H1 (cell line): ENCODE measurements around the gene PROSER3. TPM values are rescaled to one million over a fixed set of nuclear protein-coding genes. Genes with fewer than 3 reads are reported as not detected.

Experiments used
- CTCF ChIA-PET: fragments of 300-600 bp; sonication (Branson Sonifier 250); formaldehyde crosslinking; loops from one replicate; lab custom pipeline; 2021; ENCODE audit not compliant: partially characterized antibody; lab: Charles Lee
- POLR2A ChIA-PET: fragments of 300-600 bp; sonication (Branson Sonifier 250); formaldehyde crosslinking; loops from one replicate; lab custom pipeline; 2021; ENCODE audit warnings: inconsistent platforms; ENCODE audit not compliant: partially characterized antibody; lab: Charles Lee
- DNase-seq, 2 experiments: peaks; one replicate each; pipeline versions ENCODE4 v3.0.0 to v3.0.0-alpha.2; 2010 to 2022; ENCODE audit warnings: low spot score in 2 of 2, low read depth in 1 of 2, mixed read lengths in 1 of 2
- FAIRE-seq: peaks from 2 replicates; lab custom pipeline; 2011; peaks lifted over from hg19 to GRCh38; lab: Jason Lieb, UNC
- H2AFZ ChIP-seq: 2 replicates; pipeline ENCODE4 v1.8.1; 2012; ENCODE audit warnings: low read length, inconsistent platforms
- H2AK5ac ChIP-seq: 2 replicates; pipeline ENCODE4 v1.6.1; 2013; ENCODE audit warnings: low read depth, low read length
- H2BK120ac ChIP-seq: replicated peaks from 2 replicates; pipeline ENCODE3; 2013; ENCODE audit warnings: low read depth, low read length, inconsistent platforms
- H2BK12ac ChIP-seq: 2 replicates; pipeline ENCODE4 v1.6.1; 2013; ENCODE audit warnings: low read depth, low read length
- H2BK15ac ChIP-seq: 2 replicates; pipeline ENCODE4 v1.6.1; 2013; ENCODE audit warnings: low read length
- H2BK20ac ChIP-seq: 2 replicates; pipeline ENCODE4 v1.6.1; 2013; ENCODE audit warnings: low read length
- H2BK5ac ChIP-seq: 2 replicates; pipeline ENCODE4 v1.6.1; 2013; ENCODE audit warnings: low read depth, low read length
- H3K14ac ChIP-seq: 2 replicates; pipeline ENCODE4 v1.6.1; 2013; ENCODE audit warnings: inconsistent platforms; ENCODE audit not compliant: insufficient read length
- H3K18ac ChIP-seq: 2 replicates; pipeline ENCODE4 v1.6.1; 2013; ENCODE audit warnings: low read length; ENCODE audit errors: extremely low read depth
- H3K23ac ChIP-seq: 2 replicates; pipeline ENCODE4 v1.6.1; 2013; ENCODE audit warnings: inconsistent platforms; ENCODE audit not compliant: insufficient read length
- H3K23me2 ChIP-seq: 2 replicates; pipeline ENCODE4 v1.6.1; 2013; ENCODE audit warnings: low read depth, low read length
- H3K27ac ChIP-seq: 2 replicates; pipeline ENCODE4 v1.6.1; 2011; ENCODE audit warnings: low read depth, low read length, inconsistent platforms
- H3K27me3 ChIP-seq, 4 experiments: replicated peaks in 1 of 4; 1 replicate in 1 of 4; 2 replicates in 3 of 4; pipeline versions ENCODE4 v1.6.1 to v1.8.1; 2011 to 2013; ENCODE audit warnings: low read length in 3 of 4, mild to moderate bottlenecking in 3 of 4, inconsistent platforms in 2 of 4, mixed read lengths in 2 of 4, moderate library complexity in 1 of 4; ENCODE audit not compliant: control insufficient read depth in 3 of 4, insufficient read depth in 3 of 4; ENCODE audit errors: extremely low read depth in 1 of 4
- H3K36me3 ChIP-seq, 4 experiments: 2 replicates each; pipeline versions ENCODE4 v1.6.1 to v1.8.1; 2011 to 2013; ENCODE audit warnings: mild to moderate bottlenecking in 4 of 4, low read length in 3 of 4, moderate library complexity in 2 of 4, control low read depth in 1 of 4, inconsistent platforms in 1 of 4; ENCODE audit not compliant: insufficient read depth in 4 of 4, control insufficient read depth in 2 of 4
- H3K4ac ChIP-seq: replicated peaks from 2 replicates; pipeline ENCODE3; 2013; ENCODE audit warnings: low read length, low read depth, mixed read lengths, inconsistent platforms; ENCODE audit not compliant: insufficient read length
- H3K4me1 ChIP-seq, 4 experiments: replicated peaks in 1 of 4; 1 replicate in 1 of 4; 2 replicates in 3 of 4; pipeline versions ENCODE4 v1.6.1 to v1.8.1; 2011 to 2013; ENCODE audit warnings: low read length in 3 of 4, inconsistent platforms in 2 of 4, mixed read lengths in 1 of 4; ENCODE audit not compliant: insufficient read depth in 4 of 4, control insufficient read depth in 3 of 4
- H3K4me2 ChIP-seq, 2 experiments: 2 replicates each; pipeline versions ENCODE4 v1.6.1 to v1.8.1; 2011 to 2013; ENCODE audit warnings: low read depth in 2 of 2, low read length in 2 of 2, control low read depth in 1 of 2, inconsistent platforms in 1 of 2, mild to moderate bottlenecking in 1 of 2; ENCODE audit not compliant: insufficient read depth in 1 of 2
- H3K4me3 ChIP-seq, 4 experiments: fragments of 200-600, 300-600 bp in 1 of 4; sonication (generic), shearing (Covaris generic), sonication (Bioruptor Twin) in 1 of 4; 2 replicates each; pipeline versions ENCODE4 v1.5.1 to v1.8.1; 2011 to 2016; ENCODE audit warnings: low read length in 4 of 4, low read depth in 3 of 4, control low read depth in 2 of 4, inconsistent platforms in 2 of 4, mild to moderate bottlenecking in 2 of 4, mixed read lengths in 1 of 4, moderate library complexity in 1 of 4; ENCODE audit not compliant: insufficient read depth in 2 of 4; ENCODE audit errors: extremely low read depth in 1 of 4
- H3K56ac ChIP-seq: replicated peaks from 2 replicates; pipeline ENCODE3; 2013; ENCODE audit warnings: low read depth, mild to moderate bottlenecking, mixed read lengths, low read length, inconsistent platforms; ENCODE audit not compliant: insufficient read length
- H3K79me1 ChIP-seq: 2 replicates; pipeline ENCODE4 v1.6.1; 2013; ENCODE audit warnings: low read depth, low read length, control low read depth
- H3K79me2 ChIP-seq, 2 experiments: 2 replicates each; pipeline versions ENCODE4 v1.6.1 to v1.8.1; 2012 to 2013; ENCODE audit warnings: low read length in 2 of 2, mild to moderate bottlenecking in 2 of 2, inconsistent platforms in 1 of 2; ENCODE audit not compliant: insufficient read depth in 2 of 2, control insufficient read depth in 1 of 2
- H3K9ac ChIP-seq, 4 experiments: replicated peaks in 1 of 4; 1 replicate in 1 of 4; 2 replicates in 3 of 4; pipeline versions ENCODE4 v1.6.1 to v1.8.1; 2011 to 2013; ENCODE audit warnings: low read depth in 3 of 4, low read length in 3 of 4, control low read depth in 2 of 4, mild to moderate bottlenecking in 2 of 4, moderate library complexity in 2 of 4, inconsistent platforms in 1 of 4; ENCODE audit errors: extremely low read depth in 1 of 4
- H3K9me3 ChIP-seq, 2 experiments: 2 replicates each; pipeline versions ENCODE4 v1.6.1 to v1.8.1; 2012 to 2013; ENCODE audit warnings: mild to moderate bottlenecking in 2 of 2, moderate library complexity in 2 of 2, control low read depth in 1 of 2, inconsistent platforms in 1 of 2, low read depth in 1 of 2, low read length in 1 of 2, mixed read lengths in 1 of 2; ENCODE audit not compliant: insufficient read depth in 2 of 2
- H4K20me1 ChIP-seq, 2 experiments: replicated peaks in 1 of 2; 2 replicates each; pipeline versions ENCODE3 to v1.8.1; 2011 to 2013; ENCODE audit warnings: inconsistent platforms in 2 of 2, low read length in 2 of 2, mild to moderate bottlenecking in 1 of 2; ENCODE audit not compliant: insufficient read depth in 2 of 2, control insufficient read depth in 1 of 2
- H4K5ac ChIP-seq: 2 replicates; pipeline ENCODE4 v1.6.1; 2013; ENCODE audit warnings: low read length, low read depth, mixed read lengths, inconsistent platforms; ENCODE audit not compliant: insufficient read length
- H4K8ac ChIP-seq: 2 replicates; pipeline ENCODE4 v1.8.0; 2013; ENCODE audit warnings: mild to moderate bottlenecking, moderate library complexity, low read length, inconsistent platforms; ENCODE audit not compliant: insufficient read depth; ENCODE audit errors: extremely low read depth
- H4K91ac ChIP-seq: replicated peaks from 2 replicates; pipeline ENCODE3; 2013; ENCODE audit warnings: low read length, mixed read lengths, inconsistent platforms; ENCODE audit not compliant: insufficient read length
- ATF2 ChIP-seq: IDR thresholded peaks from 2 replicates; pipeline ENCODE4 v1.6.1; 2012; ENCODE audit warnings: low read length, inconsistent platforms
- CBX5 ChIP-seq: fragments of 300-800, 300-1000 bp; sonication (generic); IDR thresholded peaks from 2 replicates; pipeline ENCODE4 v1.7.1; 2016; ENCODE audit warnings: antibody characterized with exemption, low read length, low read depth
- CHD1 ChIP-seq: IDR thresholded peaks from 2 replicates; pipeline ENCODE4 v1.6.1; 2012; ENCODE audit warnings: low read depth, low read length, improper control_type of control experiment
- FOSL1 ChIP-seq: IDR thresholded peaks from 2 replicates; pipeline ENCODE4 v1.6.1; 2011; ENCODE audit warnings: mild to moderate bottlenecking, low read depth, low read length, moderate library complexity; ENCODE audit not compliant: insufficient read depth
- HDAC2 ChIP-seq, 2 experiments: fragments of 300-600 bp in 1 of 2; sonication (generic) in 1 of 2; IDR thresholded peaks; 2 replicates each; pipeline ENCODE4 v1.6.1; 2011 to 2012; ENCODE audit warnings: low read depth in 2 of 2, low read length in 2 of 2, mild to moderate bottlenecking in 2 of 2, moderate library complexity in 2 of 2, borderline replicate concordance in 1 of 2, inconsistent platforms in 1 of 2
- KDM4A ChIP-seq: IDR thresholded peaks from one replicate; pipeline ENCODE4 v1.7.1; 2012; ENCODE audit warnings: low read depth, mild to moderate bottlenecking, moderate library complexity, low read length, inconsistent platforms; ENCODE audit not compliant: severe bottlenecking
- SIN3A ChIP-seq, 2 experiments: IDR thresholded peaks in 1 of 2; conservative IDR thresholded peaks in 1 of 2; 2 replicates each; pipeline ENCODE4 v1.6.1; 2011 to 2012; ENCODE audit warnings: low read length in 2 of 2, improper control_type of control experiment in 1 of 2, low read depth in 1 of 2, mild to moderate bottlenecking in 1 of 2
- TAF1 ChIP-seq: IDR thresholded peaks from 2 replicates; pipeline ENCODE4 v1.6.1; 2011; ENCODE audit warnings: mild to moderate bottlenecking, low read depth, low read length
- USF2 ChIP-seq: IDR thresholded peaks from 2 replicates; pipeline ENCODE4 v1.6.1; 2011; ENCODE audit warnings: low read length, improper control_type of control experiment
- WGBS, 2 experiments: shearing (Covaris generic) in 1 of 2; methylation state at CpG; one replicate each; pipeline versions ENCODE4 v1.1.6 to v1.1.7; 2013 to 2015; ENCODE audit warnings: low lambda C conversion rate in 2 of 2, mixed read lengths in 2 of 2, inconsistent platforms in 1 of 2, low coverage in 1 of 2, missing lambda C conversion rate in 1 of 2; ENCODE audit not compliant: insufficient replicate concordance in 2 of 2, insufficient coverage in 1 of 2, insufficient read length in 1 of 2; ENCODE audit errors: extremely low coverage in 1 of 2, missing lambda C conversion rate in 1 of 2; 5-methylcytosine and 5-hydroxymethylcytosine counted together
- polyA plus RNA-seq, 7 experiments: library from polyadenylated mRNA; depleted of rRNA in 3 of 7; stranded (reverse) in 5 of 7; unstranded in 2 of 7; fragments of >200 nt in 5 of 7; fragments of 200-250 nt in 2 of 7; gene quantifications; 1 replicate in 5 of 7; 2 replicates in 1 of 7; 4 replicates in 1 of 7; pipeline versions ENCODE4 v1.2.1 to v1.2.3, GENCODE V29; 2011 to 2013; ENCODE audit warnings: missing spikeins in 2 of 7, mixed read lengths in 2 of 7
- total RNA-seq: library from RNA; stranded (reverse); fragmentation: NEBNext Ultra II Directional; extraction: Animal tissue kit (Norgen Biotek cat#: 25700); gene quantifications from 2 replicates; pipeline ENCODE4 v1.2.1, GENCODE V29; 2021

The PROSER3 gene
- total and polyA plus RNA-seq, 2 of the 8 experiments (the other 6 are each of a cell fraction or from before 2014, with no cell fraction given) = 17.8 to 28.9 TPM

GRCh38 chr19:35713904-35714495, 44.0 kb upstream of the PROSER3 start:
- no peak overlapping the region for H3K4me3 ChIP-seq
- H3K4me1 ChIP-seq = peaks cover 0 to 32% (median 16%) of the 10 kb centered on the region in 4 experiments; a peak in 6 of 7 replicates
- H3K9ac ChIP-seq = no peak overlapping the region
- CTCF ChIA-PET = interaction anchor here (0.6 to 6.6 kb wide), 12 partner anchors 11 to 253 kb away, joined by 3 to 105 read pairs (median 3); partner anchors contain the start of gene ZBTB32
- H2BK5ac ChIP-seq = no peak overlapping the region
- no peak overlapping the region for H3K56ac ChIP-seq
- H3K27ac ChIP-seq = no peak overlapping the region
- H3K36me3 ChIP-seq = no peaks in the 10 kb centered on the region
- H3K4me2 ChIP-seq = no peak overlapping the region; a peak in 2 of 4 replicates
- H3K14ac ChIP-seq = no peak overlapping the region
- no peak for FAIRE-seq
- no peak overlapping the region for H4K5ac ChIP-seq
- no peak overlapping the region for H2BK15ac ChIP-seq
- H2AFZ ChIP-seq = no peak overlapping the region
- H3K27me3 ChIP-seq = no peaks in the 10 kb centered on the region
- H3K18ac ChIP-seq = no peak overlapping the region
- no peak overlapping the region for H2BK120ac ChIP-seq
- peaks cover 13% of the 10 kb centered on the region for H3K23me2 ChIP-seq
- DNase-seq = no peak
- 0 out of 2 replicates have a peak overlapping the region, but pooled peaks have one; percentile 7 for H2AK5ac ChIP-seq
- H2BK12ac ChIP-seq = no peak overlapping the region
- H3K23ac ChIP-seq = no peak overlapping the region
- H4K8ac ChIP-seq = no peak overlapping the region
- H4K91ac ChIP-seq = no peak overlapping the region
- H2BK20ac ChIP-seq = no peak overlapping the region
- no peaks in the 10 kb centered on the region for H3K9me3 ChIP-seq
- peaks cover 3% of the 10 kb centered on the region; the same call in 1 of the 2 replicates for H3K79me1 ChIP-seq
- peaks cover 6 to 8% of the 10 kb centered on the region in 2 experiments for H4K20me1 ChIP-seq
- peaks cover 0 to 7% of the 10 kb centered on the region in 2 experiments; a peak in 3 of 4 replicates for H3K79me2 ChIP-seq
- WGBS, 2 experiments = 87% methylated on average over 12 of the region's 12 CpGs; no CpG with 5 or more reads in 1 of the 2 experiments
- no peak overlapping the region for H3K4ac ChIP-seq
- POLR2A ChIA-PET = interaction anchor here (0.9 to 4.9 kb wide), 10 partner anchors 11 to 101 kb away, joined by 3 to 28 read pairs (median 4); partner anchors contain the start of genes HAUS5, PRODH2 and ZBTB32
- TF ChIP-seq KDM4A (no peak), CHD1 (no peak), TAF1 (no peak), SIN3A (conservative IDR thresholded peaks at IDR 0.05 in 1 of 2, IDR thresholded peaks at IDR 0.05 in 1 of 2; ENCODE audit: low read depth in 1 of 2, low read length in 2 of 2) (no peak), USF2 (no peak), FOSL1 (no peak), CBX5 (no peak), ATF2 (no peak), HDAC2 (IDR thresholded peaks at IDR 0.05; ENCODE audit: borderline replicate concordance in 1 of 2, low read depth in 2 of 2, low read length in 2 of 2) (no peak)
